ENCODE results near the gene ARL15. TPM values are rescaled to one million over a fixed set of nuclear protein-coding genes. Genes with fewer than 3 reads are reported as not detected.

ARL15 gene
- total and polyA plus RNA-seq, 2 of the 4 experiments (the other 2 are of a cell fraction), result 7.3 to 19.2 TPM

DNA sequence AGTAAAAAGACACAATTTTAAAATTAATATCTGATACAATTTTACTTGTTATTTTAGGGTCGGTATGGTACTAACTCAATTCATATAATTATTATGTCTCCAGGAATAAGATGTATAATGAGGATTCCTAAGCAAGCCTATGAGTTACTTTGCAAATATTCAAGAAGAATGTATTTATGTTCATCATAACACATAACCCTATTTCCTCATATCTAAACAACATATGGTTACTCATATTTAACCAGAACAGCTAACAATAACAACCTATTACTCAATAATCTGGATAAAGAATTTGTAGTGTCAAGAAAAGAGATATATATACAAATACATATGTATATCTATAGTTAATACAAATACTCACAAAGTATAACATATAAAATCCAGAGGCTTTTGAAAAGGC lies 285.9 kb downstream of the ARL15 start:
- no TSS peak for BruUV-seq (replicated peaks)
- Histone ChIP-seq H3K9me1 (ENCODE audit: insufficient read depth, low read length) (peaks cover 4% of the 10 kb centered on the region; the same call in 1 of the 2 replicates), H2BK120ac (ENCODE audit: low read depth, low read length) (no peak overlapping the region), H4K8ac (ENCODE audit: low read depth in 2 of 2, low read length in 2 of 2) (peak overlapping the region in 1 of 2 experiments; percentile 82; a peak in 1 of 4 replicates), H3K9me3 (ENCODE audit: control insufficient read depth, insufficient read depth, low read length) (no peaks in the 10 kb centered on the region), H2AK5ac (ENCODE audit: low read depth, low read length) (no peak overlapping the region), H3K56ac (ENCODE audit: extremely low read depth, insufficient read depth, low read length) (no peak overlapping the region), H2AK9ac (replicated peaks; ENCODE audit: low read depth, low read length, poor library complexity) (no peak overlapping the region), H3K14ac (replicated peaks; ENCODE audit: low read depth, low read length) (no peak overlapping the region), H2BK20ac (ENCODE audit: low read depth, low read length) (no peak overlapping the region), H3K4me3 (ENCODE audit: insufficient read depth, low read depth, low read length) (no peak overlapping the region), H3K4ac (ENCODE audit: low read depth, low read length) (no peak overlapping the region; the same call in 1 of the 2 replicates), H4K5ac (ENCODE audit: low read depth, low read length) (no peak overlapping the region), H2BK15ac (ENCODE audit: low read depth, low read length) (no peak overlapping the region), H3K79me1 (ENCODE audit: low read depth in 1 of 2, low read length in 2 of 2) (no peaks in the 10 kb centered on the region), H3K36me3 (ENCODE audit: control insufficient read depth, insufficient read depth, low read length) (no peaks in the 10 kb centered on the region), H3K27me3 (ENCODE audit: control insufficient read depth, insufficient read depth, low read length) (no peaks in the 10 kb centered on the region), H4K91ac (ENCODE audit: insufficient read depth, low read depth, low read length) (no peak overlapping the region), H3K4me2 (ENCODE audit: low read depth, low read length) (no peak overlapping the region), H3K18ac (ENCODE audit: low read depth, low read length) (no peak overlapping the region), H3K4me1 (ENCODE audit: control insufficient read depth, insufficient read depth, low read length) (peaks cover 13% of the 10 kb centered on the region), H2AFZ (replicated peaks; ENCODE audit: low read length, poor library complexity) (no peak overlapping the region), H3K23ac (ENCODE audit: low read depth, low read length) (no peak overlapping the region), H3K9ac (ENCODE audit: low read depth, low read length) (no peak overlapping the region), H3K27ac (ENCODE audit: insufficient read depth, low read length) (peak overlapping the region; percentile 75; the same call in 1 of the 2 replicates), H4K20me1 (ENCODE audit: insufficient read depth, low read length) (no peaks in the 10 kb centered on the region), H2BK5ac (ENCODE audit: low read depth, low read length, poor library complexity, severe bottlenecking) (peak overlapping the region; percentile 92)
- intact Hi-C loops (cut with micrococcal nuclease), result loop anchor here (5.0 kb wide), 1 partner anchor 38 kb away; no protein-coding TSS in a partner anchor
- no CpG with 5 or more reads among the region's 1 CpG for WGBS, 2 experiments (ENCODE audit: extremely low coverage in 2 of 2, insufficient read length in 1 of 2)
- dilution Hi-C loops (cut with HindIII; ENCODE audit: low sequenced_read_pairs, unreplicated experiment), result no loop called here
- ChIA-PET POLR2A (ENCODE audit: unreplicated experiment) (no interaction called here), CTCF (interaction anchor here (0.5 kb wide), 1 partner anchor 543 kb away, joined by 6 read pairs; no protein-coding TSS in a partner anchor)
- peak; percentile 88 for ATAC-seq (ENCODE audit: low read depth)
- DNase-seq, result peak; percentile 85
- TF ChIP-seq NFE2L2 (IDR thresholded peaks at IDR 0.05; ENCODE audit: low read depth, low read length) (no peak), FOS (IDR thresholded peaks at IDR 0.05; ENCODE audit: low read depth, low read length) (peak; percentile 73), CEBPB (IDR thresholded peaks at IDR 0.05; ENCODE audit: low read depth, low read length) (peak; percentile 95), MAFK (IDR thresholded peaks at IDR 0.05; ENCODE audit: low read depth, low read length) (no peak), RCOR1 (IDR thresholded peaks at IDR 0.05; ENCODE audit: insufficient replicate concordance, low read length) (no peak)
- in situ Hi-C loops (cut with MboI; ENCODE audit: low sequenced_read_pairs), result no loop called here
